ENCODE results near the gene TCEAL3.

DNA sequence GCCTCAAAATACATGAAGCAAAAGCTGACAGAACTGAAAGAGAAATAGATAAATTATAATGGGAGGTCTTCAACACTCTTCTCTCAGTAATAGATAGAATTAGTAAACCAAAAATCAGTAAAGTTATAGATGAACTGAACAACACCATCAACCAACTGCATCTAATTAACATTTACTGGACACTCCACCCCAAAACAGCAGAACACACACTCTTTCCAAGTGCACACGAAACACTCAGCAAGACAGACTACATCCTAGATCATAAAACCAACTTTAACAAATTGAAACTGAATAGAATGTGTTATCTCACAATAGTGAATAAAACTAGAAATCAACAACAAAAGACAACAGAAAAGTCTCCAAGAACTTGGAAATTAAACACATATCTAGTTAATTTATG is 47.5 kb upstream of the TCEAL3 start:
- TF ChIP-seq, protein P1, sequence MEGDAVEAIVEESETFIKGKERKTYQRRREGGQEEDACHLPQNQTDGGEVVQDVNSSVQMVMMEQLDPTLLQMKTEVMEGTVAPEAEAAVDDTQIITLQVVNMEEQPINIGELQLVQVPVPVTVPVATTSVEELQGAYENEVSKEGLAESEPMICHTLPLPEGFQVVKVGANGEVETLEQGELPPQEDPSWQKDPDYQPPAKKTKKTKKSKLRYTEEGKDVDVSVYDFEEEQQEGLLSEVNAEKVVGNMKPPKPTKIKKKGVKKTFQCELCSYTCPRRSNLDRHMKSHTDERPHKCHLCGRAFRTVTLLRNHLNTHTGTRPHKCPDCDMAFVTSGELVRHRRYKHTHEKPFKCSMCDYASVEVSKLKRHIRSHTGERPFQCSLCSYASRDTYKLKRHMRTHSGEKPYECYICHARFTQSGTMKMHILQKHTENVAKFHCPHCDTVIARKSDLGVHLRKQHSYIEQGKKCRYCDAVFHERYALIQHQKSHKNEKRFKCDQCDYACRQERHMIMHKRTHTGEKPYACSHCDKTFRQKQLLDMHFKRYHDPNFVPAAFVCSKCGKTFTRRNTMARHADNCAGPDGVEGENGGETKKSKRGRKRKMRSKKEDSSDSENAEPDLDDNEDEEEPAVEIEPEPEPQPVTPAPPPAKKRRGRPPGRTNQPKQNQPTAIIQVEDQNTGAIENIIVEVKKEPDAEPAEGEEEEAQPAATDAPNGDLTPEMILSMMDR (IDR thresholded peaks at IDR 0.05) = no peak
- no peak for TF ChIP-seq POLR2A (IDR thresholded peaks at IDR 0.05)

Measured in Peyer's patch (tissue), 4 donors.